H1 (cell line): ENCODE measurements around the gene EGR1. TPM values are rescaled to one million over a fixed set of nuclear protein-coding genes. Genes with fewer than 3 reads are reported as not detected.

Experiments
- CTCF ChIA-PET: fragments of 300-600 bp; sonication (Branson Sonifier 250); formaldehyde crosslinking; loops from one replicate; lab custom pipeline; 2021; ENCODE audit not compliant: partially characterized antibody; lab: Charles Lee
- POLR2A ChIA-PET: fragments of 300-600 bp; sonication (Branson Sonifier 250); formaldehyde crosslinking; loops from one replicate; lab custom pipeline; 2021; ENCODE audit warnings: inconsistent platforms; ENCODE audit not compliant: partially characterized antibody; lab: Charles Lee
- DNase-seq, 2 experiments: peaks; one replicate each; pipeline versions ENCODE4 v3.0.0 to v3.0.0-alpha.2; 2010 to 2022; ENCODE audit warnings: low spot score in 2 of 2, low read depth in 1 of 2, mixed read lengths in 1 of 2
- FAIRE-seq: peaks from 2 replicates; lab custom pipeline; 2011; peaks lifted over from hg19 to GRCh38; lab: Jason Lieb, UNC
- H2AFZ ChIP-seq: 2 replicates; pipeline ENCODE4 v1.8.1; 2012; ENCODE audit warnings: low read length, inconsistent platforms
- H2AK5ac ChIP-seq: 2 replicates; pipeline ENCODE4 v1.6.1; 2013; ENCODE audit warnings: low read depth, low read length
- H2BK120ac ChIP-seq: replicated peaks from 2 replicates; pipeline ENCODE3; 2013; ENCODE audit warnings: low read depth, low read length, inconsistent platforms
- H2BK12ac ChIP-seq: 2 replicates; pipeline ENCODE4 v1.6.1; 2013; ENCODE audit warnings: low read depth, low read length
- H2BK15ac ChIP-seq: 2 replicates; pipeline ENCODE4 v1.6.1; 2013; ENCODE audit warnings: low read length
- H2BK20ac ChIP-seq: 2 replicates; pipeline ENCODE4 v1.6.1; 2013; ENCODE audit warnings: low read length
- H2BK5ac ChIP-seq: 2 replicates; pipeline ENCODE4 v1.6.1; 2013; ENCODE audit warnings: low read depth, low read length
- H3K14ac ChIP-seq: 2 replicates; pipeline ENCODE4 v1.6.1; 2013; ENCODE audit warnings: inconsistent platforms; ENCODE audit not compliant: insufficient read length
- H3K18ac ChIP-seq: 2 replicates; pipeline ENCODE4 v1.6.1; 2013; ENCODE audit warnings: low read length; ENCODE audit errors: extremely low read depth
- H3K23ac ChIP-seq: 2 replicates; pipeline ENCODE4 v1.6.1; 2013; ENCODE audit warnings: inconsistent platforms; ENCODE audit not compliant: insufficient read length
- H3K23me2 ChIP-seq: 2 replicates; pipeline ENCODE4 v1.6.1; 2013; ENCODE audit warnings: low read depth, low read length
- H3K27ac ChIP-seq: 2 replicates; pipeline ENCODE4 v1.6.1; 2011; ENCODE audit warnings: low read depth, low read length, inconsistent platforms
- H3K27me3 ChIP-seq, 4 experiments: replicated peaks in 1 of 4; 1 replicate in 1 of 4; 2 replicates in 3 of 4; pipeline versions ENCODE4 v1.6.1 to v1.8.1; 2011 to 2013; ENCODE audit warnings: low read length in 3 of 4, mild to moderate bottlenecking in 3 of 4, inconsistent platforms in 2 of 4, mixed read lengths in 2 of 4, moderate library complexity in 1 of 4; ENCODE audit not compliant: control insufficient read depth in 3 of 4, insufficient read depth in 3 of 4; ENCODE audit errors: extremely low read depth in 1 of 4
- H3K36me3 ChIP-seq, 4 experiments: 2 replicates each; pipeline versions ENCODE4 v1.6.1 to v1.8.1; 2011 to 2013; ENCODE audit warnings: mild to moderate bottlenecking in 4 of 4, low read length in 3 of 4, moderate library complexity in 2 of 4, control low read depth in 1 of 4, inconsistent platforms in 1 of 4; ENCODE audit not compliant: insufficient read depth in 4 of 4, control insufficient read depth in 2 of 4
- H3K4ac ChIP-seq: replicated peaks from 2 replicates; pipeline ENCODE3; 2013; ENCODE audit warnings: low read length, low read depth, mixed read lengths, inconsistent platforms; ENCODE audit not compliant: insufficient read length
- H3K4me1 ChIP-seq, 4 experiments: replicated peaks in 1 of 4; 1 replicate in 1 of 4; 2 replicates in 3 of 4; pipeline versions ENCODE4 v1.6.1 to v1.8.1; 2011 to 2013; ENCODE audit warnings: low read length in 3 of 4, inconsistent platforms in 2 of 4, mixed read lengths in 1 of 4; ENCODE audit not compliant: insufficient read depth in 4 of 4, control insufficient read depth in 3 of 4
- H3K4me2 ChIP-seq, 2 experiments: 2 replicates each; pipeline versions ENCODE4 v1.6.1 to v1.8.1; 2011 to 2013; ENCODE audit warnings: low read depth in 2 of 2, low read length in 2 of 2, control low read depth in 1 of 2, inconsistent platforms in 1 of 2, mild to moderate bottlenecking in 1 of 2; ENCODE audit not compliant: insufficient read depth in 1 of 2
- H3K4me3 ChIP-seq, 4 experiments: fragments of 200-600, 300-600 bp in 1 of 4; sonication (generic), shearing (Covaris generic), sonication (Bioruptor Twin) in 1 of 4; 2 replicates each; pipeline versions ENCODE4 v1.5.1 to v1.8.1; 2011 to 2016; ENCODE audit warnings: low read length in 4 of 4, low read depth in 3 of 4, control low read depth in 2 of 4, inconsistent platforms in 2 of 4, mild to moderate bottlenecking in 2 of 4, mixed read lengths in 1 of 4, moderate library complexity in 1 of 4; ENCODE audit not compliant: insufficient read depth in 2 of 4; ENCODE audit errors: extremely low read depth in 1 of 4
- H3K56ac ChIP-seq: replicated peaks from 2 replicates; pipeline ENCODE3; 2013; ENCODE audit warnings: low read depth, mild to moderate bottlenecking, mixed read lengths, low read length, inconsistent platforms; ENCODE audit not compliant: insufficient read length
- H3K79me1 ChIP-seq: 2 replicates; pipeline ENCODE4 v1.6.1; 2013; ENCODE audit warnings: low read depth, low read length, control low read depth
- H3K79me2 ChIP-seq, 2 experiments: 2 replicates each; pipeline versions ENCODE4 v1.6.1 to v1.8.1; 2012 to 2013; ENCODE audit warnings: low read length in 2 of 2, mild to moderate bottlenecking in 2 of 2, inconsistent platforms in 1 of 2; ENCODE audit not compliant: insufficient read depth in 2 of 2, control insufficient read depth in 1 of 2
- H3K9ac ChIP-seq, 4 experiments: replicated peaks in 1 of 4; 1 replicate in 1 of 4; 2 replicates in 3 of 4; pipeline versions ENCODE4 v1.6.1 to v1.8.1; 2011 to 2013; ENCODE audit warnings: low read depth in 3 of 4, low read length in 3 of 4, control low read depth in 2 of 4, mild to moderate bottlenecking in 2 of 4, moderate library complexity in 2 of 4, inconsistent platforms in 1 of 4; ENCODE audit errors: extremely low read depth in 1 of 4
- H3K9me3 ChIP-seq, 2 experiments: 2 replicates each; pipeline versions ENCODE4 v1.6.1 to v1.8.1; 2012 to 2013; ENCODE audit warnings: mild to moderate bottlenecking in 2 of 2, moderate library complexity in 2 of 2, control low read depth in 1 of 2, inconsistent platforms in 1 of 2, low read depth in 1 of 2, low read length in 1 of 2, mixed read lengths in 1 of 2; ENCODE audit not compliant: insufficient read depth in 2 of 2
- H4K20me1 ChIP-seq, 2 experiments: replicated peaks in 1 of 2; 2 replicates each; pipeline versions ENCODE3 to v1.8.1; 2011 to 2013; ENCODE audit warnings: inconsistent platforms in 2 of 2, low read length in 2 of 2, mild to moderate bottlenecking in 1 of 2; ENCODE audit not compliant: insufficient read depth in 2 of 2, control insufficient read depth in 1 of 2
- H4K5ac ChIP-seq: 2 replicates; pipeline ENCODE4 v1.6.1; 2013; ENCODE audit warnings: low read length, low read depth, mixed read lengths, inconsistent platforms; ENCODE audit not compliant: insufficient read length
- H4K8ac ChIP-seq: 2 replicates; pipeline ENCODE4 v1.8.0; 2013; ENCODE audit warnings: mild to moderate bottlenecking, moderate library complexity, low read length, inconsistent platforms; ENCODE audit not compliant: insufficient read depth; ENCODE audit errors: extremely low read depth
- H4K91ac ChIP-seq: replicated peaks from 2 replicates; pipeline ENCODE3; 2013; ENCODE audit warnings: low read length, mixed read lengths, inconsistent platforms; ENCODE audit not compliant: insufficient read length
- ASH2L ChIP-seq: fragments of 200-600, 300-600 bp; sonication (generic); IDR thresholded peaks from one replicate; pipeline ENCODE4 v1.7.1; 2017; ENCODE audit warnings: low read length
- CHD1 ChIP-seq: IDR thresholded peaks from 2 replicates; pipeline ENCODE4 v1.6.1; 2012; ENCODE audit warnings: low read depth, low read length, improper control_type of control experiment
- HDAC2 ChIP-seq, 2 experiments: fragments of 300-600 bp in 1 of 2; sonication (generic) in 1 of 2; IDR thresholded peaks; 2 replicates each; pipeline ENCODE4 v1.6.1; 2011 to 2012; ENCODE audit warnings: low read depth in 2 of 2, low read length in 2 of 2, mild to moderate bottlenecking in 2 of 2, moderate library complexity in 2 of 2, borderline replicate concordance in 1 of 2, inconsistent platforms in 1 of 2
- KDM4A ChIP-seq: IDR thresholded peaks from one replicate; pipeline ENCODE4 v1.7.1; 2012; ENCODE audit warnings: low read depth, mild to moderate bottlenecking, moderate library complexity, low read length, inconsistent platforms; ENCODE audit not compliant: severe bottlenecking
- MAFK ChIP-seq: IDR thresholded peaks from 2 replicates; pipeline ENCODE4 v1.6.1; 2012; ENCODE audit warnings: low read depth, mild to moderate bottlenecking, improper control_type of control experiment, low read length
- NANOG ChIP-seq: IDR thresholded peaks from 2 replicates; pipeline ENCODE4 v1.6.1; 2011; ENCODE audit warnings: low read length, low read depth, mild to moderate bottlenecking, inconsistent platforms; ENCODE audit not compliant: insufficient read depth, poor library complexity, severe bottlenecking
- RAD21 ChIP-seq, 2 experiments: IDR thresholded peaks in 1 of 2; conservative IDR thresholded peaks in 1 of 2; 2 replicates each; pipeline ENCODE4 v1.6.1; 2011; ENCODE audit warnings: low read depth in 2 of 2, low read length in 2 of 2, improper control_type of control experiment in 1 of 2, inconsistent platforms in 1 of 2, mild to moderate bottlenecking in 1 of 2, moderate library complexity in 1 of 2
- SUZ12 ChIP-seq: fragments of 200-600 bp; sonication (generic); IDR thresholded peaks from 2 replicates; pipeline ENCODE4 v1.6.1; 2012; ENCODE audit warnings: mild to moderate bottlenecking, inconsistent platforms, low read length, moderate library complexity, mixed read lengths
- TBP ChIP-seq: IDR thresholded peaks from 2 replicates; pipeline ENCODE4 v1.6.1; 2011; ENCODE audit warnings: low read depth, low read length, improper control_type of control experiment
- WGBS, 2 experiments: shearing (Covaris generic) in 1 of 2; methylation state at CpG; one replicate each; pipeline versions ENCODE4 v1.1.6 to v1.1.7; 2013 to 2015; ENCODE audit warnings: low lambda C conversion rate in 2 of 2, mixed read lengths in 2 of 2, inconsistent platforms in 1 of 2, low coverage in 1 of 2, missing lambda C conversion rate in 1 of 2; ENCODE audit not compliant: insufficient replicate concordance in 2 of 2, insufficient coverage in 1 of 2, insufficient read length in 1 of 2; ENCODE audit errors: extremely low coverage in 1 of 2, missing lambda C conversion rate in 1 of 2; 5-methylcytosine and 5-hydroxymethylcytosine counted together
- polyA plus RNA-seq, 7 experiments: library from polyadenylated mRNA; depleted of rRNA in 3 of 7; stranded (reverse) in 5 of 7; unstranded in 2 of 7; fragments of >200 nt in 5 of 7; fragments of 200-250 nt in 2 of 7; gene quantifications; 1 replicate in 5 of 7; 2 replicates in 1 of 7; 4 replicates in 1 of 7; pipeline versions ENCODE4 v1.2.1 to v1.2.3, GENCODE V29; 2011 to 2013; ENCODE audit warnings: missing spikeins in 2 of 7, mixed read lengths in 2 of 7
- total RNA-seq: library from RNA; stranded (reverse); fragmentation: NEBNext Ultra II Directional; extraction: Animal tissue kit (Norgen Biotek cat#: 25700); gene quantifications from 2 replicates; pipeline ENCODE4 v1.2.1, GENCODE V29; 2021

EGR1 gene
- total and polyA plus RNA-seq, 2 of the 8 experiments (the other 6 are each of a cell fraction or from before 2014, with no cell fraction given), result 16.2 to 35.5 TPM

GRCh38 chr5:138498376-138498775 lies 33.1 kb downstream of the EGR1 start:
- Histone ChIP-seq H2BK120ac (no peak overlapping the region), H3K4me1 (peaks cover 0 to 3% (median 2%) of the 10 kb centered on the region in 4 experiments; a peak in 3 of 7 replicates)
- POLR2A ChIA-PET, result interaction anchor here (0.9 to 14.1 kb wide), 3 partner anchors 32 to 45 kb away, joined by 3 to 294 read pairs (median 7); partner anchors contain the start of genes EGR1 and ETF1

More at GRCh38 chr5:138498376-138498775, 33.1 kb downstream of the EGR1 start:
- H3K36me3 ChIP-seq, result no peaks in the 10 kb centered on the region
- H3K79me1 ChIP-seq, result no peaks in the 10 kb centered on the region
- no peaks in the 10 kb centered on the region; the same call in 1 of the 2 replicates for H3K23me2 ChIP-seq
- DNase-seq (no peak), FAIRE-seq (no peak)
- H3K4me3 ChIP-seq, result no peak overlapping the region
- TF ChIP-seq MAFK (no peak), CHD1 (no peak), KDM4A (no peak), SUZ12 (no peak), TBP (no peak), NANOG (no peak), ASH2L (no peak), HDAC2 (IDR thresholded peaks at IDR 0.05; ENCODE audit: borderline replicate concordance in 1 of 2, low read depth in 2 of 2, low read length in 2 of 2) (no peak), RAD21 (IDR thresholded peaks at IDR 0.05 in 1 of 2, conservative IDR thresholded peaks at IDR 0.05 in 1 of 2; ENCODE audit: low read depth in 2 of 2, low read length in 2 of 2) (no peak)
- no peak overlapping the region for H3K9ac ChIP-seq
- no peak overlapping the region for H4K5ac ChIP-seq
- H4K8ac ChIP-seq, result no peak overlapping the region
- no peaks in the 10 kb centered on the region for H3K9me3 ChIP-seq
- CTCF ChIA-PET, result interaction anchor here (0.6 to 15.9 kb wide), 5 partner anchors 9 to 48 kb away, joined by 3 to 532 read pairs (median 5); partner anchors contain the start of gene EGR1
- no peak overlapping the region for H3K56ac ChIP-seq
- no peak overlapping the region for H2BK5ac ChIP-seq
- H3K14ac ChIP-seq, result no peak overlapping the region
- H2BK20ac ChIP-seq, result no peak overlapping the region
- no peak overlapping the region for H3K27ac ChIP-seq
- no peak overlapping the region for H2AFZ ChIP-seq
- H3K18ac ChIP-seq, result no peak overlapping the region
- no peak overlapping the region for H2BK12ac ChIP-seq
- no peaks in the 10 kb centered on the region for H3K79me2 ChIP-seq
- H4K20me1 ChIP-seq, result peaks cover 0 to 2% of the 10 kb centered on the region in 2 experiments
- no peak overlapping the region for H2BK15ac ChIP-seq
- H3K4me2 ChIP-seq, result no peak overlapping the region
- H4K91ac ChIP-seq, result no peak overlapping the region
- H3K23ac ChIP-seq, result no peak overlapping the region
- H3K27me3 ChIP-seq, result no peaks in the 10 kb centered on the region
- H2AK5ac ChIP-seq, result no peak overlapping the region
- H3K4ac ChIP-seq, result no peak overlapping the region
- WGBS, 2 experiments, result 77% methylated on average over 4 of the region's 4 CpGs; no CpG with 5 or more reads in 1 of the 2 experiments
